Measurements from ENCODE around the gene OR6N1. TPM values are rescaled to one million over a fixed set of nuclear protein-coding genes. Genes with fewer than 3 reads are reported as not detected.

OR6N1 gene, protein sequence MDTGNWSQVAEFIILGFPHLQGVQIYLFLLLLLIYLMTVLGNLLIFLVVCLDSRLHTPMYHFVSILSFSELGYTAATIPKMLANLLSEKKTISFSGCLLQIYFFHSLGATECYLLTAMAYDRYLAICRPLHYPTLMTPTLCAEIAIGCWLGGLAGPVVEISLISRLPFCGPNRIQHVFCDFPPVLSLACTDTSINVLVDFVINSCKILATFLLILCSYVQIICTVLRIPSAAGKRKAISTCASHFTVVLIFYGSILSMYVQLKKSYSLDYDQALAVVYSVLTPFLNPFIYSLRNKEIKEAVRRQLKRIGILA
- total RNA-seq, result not detected

DNA sequence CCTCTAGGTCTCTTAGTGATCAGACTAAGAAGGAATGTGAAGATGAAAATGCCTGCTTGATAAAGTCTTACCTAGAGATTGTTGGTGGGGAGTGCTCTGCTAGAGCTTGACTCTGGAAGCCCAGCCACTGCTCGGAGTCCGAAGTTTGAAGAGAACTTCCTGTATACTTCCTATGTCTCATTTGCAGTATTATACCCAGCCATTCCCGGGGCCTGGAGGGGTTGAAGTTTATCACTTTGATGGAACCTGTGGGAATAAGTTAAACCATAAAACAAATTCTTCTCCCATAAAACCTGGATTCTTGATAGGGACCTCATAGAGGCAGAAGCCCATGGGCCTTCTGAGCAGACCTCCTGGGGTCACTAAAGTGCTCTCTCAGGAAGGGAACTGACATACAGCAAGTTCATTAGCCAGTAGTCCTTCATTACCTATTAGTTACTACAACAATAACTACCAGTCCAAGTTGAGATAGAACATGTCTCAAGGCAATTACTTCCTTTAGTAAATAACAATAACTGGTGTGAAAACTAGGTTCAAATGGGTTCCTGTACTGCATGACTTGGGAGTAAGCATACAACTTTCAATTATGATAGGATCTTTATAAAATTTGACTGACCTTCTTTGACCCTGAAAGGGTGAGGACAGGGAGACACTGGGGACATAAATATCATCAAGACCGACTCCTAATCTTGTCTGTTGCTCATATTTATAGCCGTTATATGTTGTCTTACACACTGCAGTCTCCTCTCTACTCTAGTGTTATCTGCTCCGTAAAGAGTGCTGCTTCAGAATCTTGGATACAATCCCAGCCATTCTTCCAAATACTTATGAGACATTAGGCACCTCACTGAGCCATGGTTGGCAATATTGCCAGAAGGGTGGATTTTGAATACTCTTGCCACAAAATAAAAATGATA, at the start of gene OR6N1:
Gene OR6N1 (minus strand): TSS at position 246 of the 917 bp plus-strand sequence. CDS start 5,513 bp downstream, outside the sequence.
- Histone ChIP-seq H3K36me3 (no peaks in the 10 kb centered on the region), H3K4me3 (no peak within 1 kb of the TSS), H3K27ac (no peak within 1 kb of the TSS), H3K4me1 (ENCODE audit: control insufficient read depth in 1 of 2, low read depth in 2 of 2) (no peaks in the 10 kb centered on the region), H3K27me3 (replicated peaks; ENCODE audit: insufficient read depth) (no peaks in the 10 kb centered on the region), H3K9me3 (no peaks in the 10 kb centered on the region)
- ATAC-seq (ENCODE audit: insufficient number of reproducible peaks, low FRiP score, low read depth) (no peak), DNase-seq (ENCODE audit: low spot score) (no peak)
- TF ChIP-seq, protein P1, sequence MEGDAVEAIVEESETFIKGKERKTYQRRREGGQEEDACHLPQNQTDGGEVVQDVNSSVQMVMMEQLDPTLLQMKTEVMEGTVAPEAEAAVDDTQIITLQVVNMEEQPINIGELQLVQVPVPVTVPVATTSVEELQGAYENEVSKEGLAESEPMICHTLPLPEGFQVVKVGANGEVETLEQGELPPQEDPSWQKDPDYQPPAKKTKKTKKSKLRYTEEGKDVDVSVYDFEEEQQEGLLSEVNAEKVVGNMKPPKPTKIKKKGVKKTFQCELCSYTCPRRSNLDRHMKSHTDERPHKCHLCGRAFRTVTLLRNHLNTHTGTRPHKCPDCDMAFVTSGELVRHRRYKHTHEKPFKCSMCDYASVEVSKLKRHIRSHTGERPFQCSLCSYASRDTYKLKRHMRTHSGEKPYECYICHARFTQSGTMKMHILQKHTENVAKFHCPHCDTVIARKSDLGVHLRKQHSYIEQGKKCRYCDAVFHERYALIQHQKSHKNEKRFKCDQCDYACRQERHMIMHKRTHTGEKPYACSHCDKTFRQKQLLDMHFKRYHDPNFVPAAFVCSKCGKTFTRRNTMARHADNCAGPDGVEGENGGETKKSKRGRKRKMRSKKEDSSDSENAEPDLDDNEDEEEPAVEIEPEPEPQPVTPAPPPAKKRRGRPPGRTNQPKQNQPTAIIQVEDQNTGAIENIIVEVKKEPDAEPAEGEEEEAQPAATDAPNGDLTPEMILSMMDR (IDR thresholded peaks at IDR 0.05), result no peak

DNA sequence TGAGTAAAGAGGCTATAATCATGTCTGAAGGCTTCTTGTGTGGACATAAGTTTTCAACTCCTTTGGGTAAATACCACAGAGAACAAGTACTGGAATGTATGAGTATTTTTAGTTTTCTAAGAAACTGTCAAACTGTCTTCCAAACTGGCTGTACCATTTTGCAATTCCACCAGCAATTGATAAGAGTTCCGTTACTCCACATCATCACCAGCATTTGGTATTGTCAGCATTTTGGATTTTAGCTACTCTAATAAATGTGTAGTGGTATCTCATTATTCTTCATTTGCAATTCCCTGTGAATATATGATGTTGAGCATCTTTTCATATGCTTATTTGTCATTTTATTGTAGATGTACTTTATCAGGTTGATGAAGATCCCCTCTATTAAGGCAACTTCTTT, 49.7 kb upstream of the OR6N1 start:
- H3K27ac ChIP-seq, result no peak overlapping the region
- no peaks in the 10 kb centered on the region for H3K4me1 ChIP-seq (ENCODE audit: control insufficient read depth in 1 of 2, low read depth in 2 of 2)
- H3K4me3 ChIP-seq, result no peak overlapping the region
- H3K36me3 ChIP-seq, result no peaks in the 10 kb centered on the region
- DNase-seq (ENCODE audit: low spot score), result no peak
- H3K9me3 ChIP-seq, result no peaks in the 10 kb centered on the region
- no peak for ATAC-seq (ENCODE audit: insufficient number of reproducible peaks, low FRiP score, low read depth)
- H3K27me3 ChIP-seq (replicated peaks; ENCODE audit: insufficient read depth), result no peaks in the 10 kb centered on the region
- TF ChIP-seq, protein P1 (IDR thresholded peaks at IDR 0.05), result no peak

DNA sequence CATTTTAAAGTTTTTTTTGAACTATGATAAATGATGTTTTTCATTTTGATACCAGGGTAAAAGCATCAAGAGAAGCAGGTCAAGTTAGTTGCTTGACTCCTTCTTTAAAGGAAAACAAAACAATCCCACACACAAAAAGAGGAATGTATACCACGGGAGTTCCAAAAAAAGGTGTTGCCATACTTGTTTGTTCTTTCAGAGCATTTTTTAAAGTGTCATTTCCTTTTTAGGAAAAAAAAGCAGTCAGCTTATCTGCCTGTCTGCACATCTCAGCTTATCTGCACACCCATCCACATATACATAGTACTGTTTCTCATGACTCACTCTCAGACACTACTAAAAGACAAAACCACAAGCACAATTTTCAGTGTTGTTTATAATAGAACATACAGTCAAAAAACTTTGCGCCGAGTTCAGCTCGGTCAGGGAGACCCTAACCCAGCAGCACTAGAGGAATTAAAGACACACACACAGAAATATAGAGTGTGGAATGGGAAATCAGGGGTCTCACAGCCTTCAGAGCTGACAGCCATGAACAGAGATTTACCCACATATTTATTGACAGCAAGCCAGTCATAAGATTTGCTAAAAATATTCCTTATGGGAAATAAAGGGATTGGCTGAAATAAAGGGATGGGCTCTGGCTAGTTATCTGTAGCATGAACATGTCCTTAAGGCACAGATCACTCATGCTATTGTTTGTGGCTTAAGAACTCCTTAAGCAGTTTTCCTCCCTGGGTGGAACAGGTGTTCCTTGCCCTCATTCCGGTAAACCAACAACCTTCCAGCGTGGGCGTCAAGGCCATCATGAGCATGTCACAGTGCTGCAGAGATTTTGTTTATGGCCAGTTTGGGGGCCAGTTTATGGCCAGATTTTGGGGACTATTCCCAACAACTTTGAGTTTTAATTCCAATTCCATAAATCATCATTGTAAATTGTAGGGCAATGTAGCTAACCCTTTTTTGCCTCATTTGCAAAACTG, 47.8 kb upstream of the OR6N1 start:
- TF ChIP-seq, protein P1 (IDR thresholded peaks at IDR 0.05), result no peak
- Histone ChIP-seq H3K27me3 (replicated peaks; ENCODE audit: insufficient read depth) (no peaks in the 10 kb centered on the region), H3K36me3 (no peaks in the 10 kb centered on the region), H3K27ac (peak overlapping the region in 1 of 2 donors; percentile 5), H3K9me3 (no peaks in the 10 kb centered on the region), H3K4me3 (no peak overlapping the region), H3K4me1 (ENCODE audit: control insufficient read depth in 1 of 2, low read depth in 2 of 2) (no peaks in the 10 kb centered on the region)
- ATAC-seq (ENCODE audit: insufficient number of reproducible peaks, low FRiP score, low read depth) (no peak), DNase-seq (ENCODE audit: low spot score) (no peak)

DNA sequence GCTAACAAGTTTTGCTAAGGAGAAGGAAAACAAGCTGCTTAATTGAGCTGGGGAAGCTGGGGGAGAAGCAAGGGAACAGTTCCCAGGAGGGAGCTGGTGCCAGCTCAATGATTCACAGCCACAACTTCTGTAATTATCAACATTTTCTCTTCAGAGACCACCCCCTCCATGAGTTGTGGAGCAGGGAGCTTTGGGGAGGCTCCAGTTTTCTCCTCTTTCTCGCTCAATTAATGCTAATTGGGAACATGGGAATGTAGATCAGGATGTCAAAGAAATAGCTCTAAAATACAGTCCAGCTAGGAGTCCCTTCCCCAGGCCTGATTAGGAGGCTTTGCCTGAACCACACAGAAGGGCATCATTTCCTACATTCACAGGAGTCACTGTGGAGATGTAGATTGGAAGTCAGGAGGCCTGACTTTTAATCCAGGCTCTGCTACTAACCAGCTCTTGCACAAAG, 47.0 kb upstream of the OR6N1 start:
- Histone ChIP-seq H3K4me3 (no peak overlapping the region), H3K4me1 (ENCODE audit: control insufficient read depth in 1 of 2, low read depth in 2 of 2) (no peaks in the 10 kb centered on the region), H3K9me3 (no peaks in the 10 kb centered on the region), H3K27ac (peak overlapping the region in 1 of 2 donors; percentile 5), H3K36me3 (no peaks in the 10 kb centered on the region), H3K27me3 (replicated peaks; ENCODE audit: insufficient read depth) (no peaks in the 10 kb centered on the region)
- no peak for DNase-seq (ENCODE audit: low spot score)
- TF ChIP-seq, protein P1 (IDR thresholded peaks at IDR 0.05), result no peak
- no peak for ATAC-seq (ENCODE audit: insufficient number of reproducible peaks, low FRiP score, low read depth)
